A549 (cell line): ENCODE measurements around the gene SFTPB.
A peak's percentile ranks its signal among the peaks of the same experiment; 100 is the strongest.

ENCODE experiments used
- CEBPB ChIP-seq, 2 experiments: fragments of >200 bp in 1 of 2; sonication (Bioruptor Twin) in 1 of 2; formaldehyde crosslinking in 1 of 2; IDR thresholded peaks; 2 replicates each; pipeline ENCODE4 v1.6.1; 2012 to 2016
- CTCF ChIP-seq: fragments of >200 bp; sonication (Bioruptor Twin); formaldehyde crosslinking; IDR thresholded peaks from 3 replicates; pipeline ENCODE4 v1.5.1; 2016
- PHF8 ChIP-seq: fragments of 200-600 bp; sonication (generic); IDR thresholded peaks from 2 replicates; pipeline ENCODE4 v1.6.1; 2016; ENCODE audit warnings: low read depth, mild to moderate bottlenecking, antibody characterized with exemption, moderate library complexity, borderline replicate concordance
- POLR2A ChIP-seq: IDR thresholded peaks from 2 replicates; pipeline ENCODE4 v1.6.1; 2012; ENCODE audit warnings: mild to moderate bottlenecking, low read length
- RAD21 ChIP-seq, 2 experiments: fragments of >200 bp in 1 of 2; sonication (Bioruptor Twin) in 1 of 2; formaldehyde crosslinking in 1 of 2; IDR thresholded peaks in 1 of 2; conservative IDR thresholded peaks in 1 of 2; 2 replicates in 1 of 2; 3 replicates in 1 of 2; pipeline ENCODE4 v1.6.1; 2012 to 2018; ENCODE audit warnings: inconsistent platforms in 1 of 2
- TF ChIP-seq, protein P1 (sequence below): fragments of 200-600 bp; sonication (generic); IDR thresholded peaks from 2 replicates; pipeline ENCODE4 v1.6.1; 2016; ENCODE audit warnings: antibody characterized with exemption, mild to moderate bottlenecking, moderate library complexity

- TF ChIP-seq RAD21 (conservative IDR thresholded peaks at IDR 0.05 in 1 of 2, IDR thresholded peaks at IDR 0.05 in 1 of 2): no peak
- TF ChIP-seq POLR2A: no peak
- TF ChIP-seq CTCF: no peak
- TF ChIP-seq, protein P1, sequence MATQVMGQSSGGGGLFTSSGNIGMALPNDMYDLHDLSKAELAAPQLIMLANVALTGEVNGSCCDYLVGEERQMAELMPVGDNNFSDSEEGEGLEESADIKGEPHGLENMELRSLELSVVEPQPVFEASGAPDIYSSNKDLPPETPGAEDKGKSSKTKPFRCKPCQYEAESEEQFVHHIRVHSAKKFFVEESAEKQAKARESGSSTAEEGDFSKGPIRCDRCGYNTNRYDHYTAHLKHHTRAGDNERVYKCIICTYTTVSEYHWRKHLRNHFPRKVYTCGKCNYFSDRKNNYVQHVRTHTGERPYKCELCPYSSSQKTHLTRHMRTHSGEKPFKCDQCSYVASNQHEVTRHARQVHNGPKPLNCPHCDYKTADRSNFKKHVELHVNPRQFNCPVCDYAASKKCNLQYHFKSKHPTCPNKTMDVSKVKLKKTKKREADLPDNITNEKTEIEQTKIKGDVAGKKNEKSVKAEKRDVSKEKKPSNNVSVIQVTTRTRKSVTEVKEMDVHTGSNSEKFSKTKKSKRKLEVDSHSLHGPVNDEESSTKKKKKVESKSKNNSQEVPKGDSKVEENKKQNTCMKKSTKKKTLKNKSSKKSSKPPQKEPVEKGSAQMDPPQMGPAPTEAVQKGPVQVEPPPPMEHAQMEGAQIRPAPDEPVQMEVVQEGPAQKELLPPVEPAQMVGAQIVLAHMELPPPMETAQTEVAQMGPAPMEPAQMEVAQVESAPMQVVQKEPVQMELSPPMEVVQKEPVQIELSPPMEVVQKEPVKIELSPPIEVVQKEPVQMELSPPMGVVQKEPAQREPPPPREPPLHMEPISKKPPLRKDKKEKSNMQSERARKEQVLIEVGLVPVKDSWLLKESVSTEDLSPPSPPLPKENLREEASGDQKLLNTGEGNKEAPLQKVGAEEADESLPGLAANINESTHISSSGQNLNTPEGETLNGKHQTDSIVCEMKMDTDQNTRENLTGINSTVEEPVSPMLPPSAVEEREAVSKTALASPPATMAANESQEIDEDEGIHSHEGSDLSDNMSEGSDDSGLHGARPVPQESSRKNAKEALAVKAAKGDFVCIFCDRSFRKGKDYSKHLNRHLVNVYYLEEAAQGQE: no peak
- no peak for TF ChIP-seq PHF8
- TF ChIP-seq CEBPB (IDR thresholded peaks at IDR 0.05): peak in 1 of 2 experiments; percentile 46; a peak in 1 of 4 replicates
Measured at GRCh38 chr2:85656468-85656867, 11.5 kb downstream of the SFTPB start.
